Naive thymus-derived CD4-positive, alpha-beta T cell (primary cell): Measurements from ENCODE around the gene IRAK3. TPM values are rescaled to one million over a fixed set of nuclear protein-coding genes. Genes with fewer than 3 reads are reported as not detected.
A peak's percentile ranks its signal among the peaks of the same experiment; 100 is the strongest.
"Not testable (repeated sequence)": the region's sequence is repeated elsewhere in the genome, so short reads cannot be mapped to it uniquely, and the experiment has no call there.

Experiments
- ATAC-seq: fragments of 150-1000 bp; cut with Tn5 transposase; 2 replicates; pipeline ENCODE4 v1.10.0; 2021; ENCODE audit warnings: mild to moderate bottlenecking, moderate library complexity
- CTCF ChIA-PET: fragments of 350-600 bp; sonication (Branson Sonifier 250); formaldehyde crosslinking; loops from one replicate; lab custom pipeline; 2021; ENCODE audit warnings: antibody characterized with exemption; lab: Charles Lee
- POLR2A ChIA-PET: fragments of 350-600 bp; sonication (Branson Sonifier 250); formaldehyde crosslinking; loops from one replicate; lab custom pipeline; 2021; ENCODE audit warnings: antibody characterized with exemption, inconsistent platforms; lab: Charles Lee
- DNase-seq, 9 donors: peaks; one replicate each; pipeline versions ENCODE4 v3.0.0 to v3.0.0-alpha.2; 2020 to 2022; ENCODE audit warnings: mixed read lengths in 1 of 9
- H3K27ac ChIP-seq: one replicate; pipeline ENCODE4 v1.7.0; 2013; ENCODE audit warnings: mild to moderate bottlenecking, low read depth, low read length, moderate library complexity
- H3K27me3 ChIP-seq, 2 donors: one replicate each; pipeline ENCODE4 v1.7.0; 2013; ENCODE audit warnings: low read length in 2 of 2, mild to moderate bottlenecking in 2 of 2, moderate library complexity in 2 of 2; ENCODE audit not compliant: control insufficient read depth in 2 of 2, insufficient read depth in 2 of 2
- H3K36me3 ChIP-seq, 3 experiments: 1 replicate in 2 of 3; 2 replicates in 1 of 3; pipeline ENCODE4 v1.7.0; 2013; ENCODE audit warnings: low read length in 3 of 3, mild to moderate bottlenecking in 3 of 3, moderate library complexity in 1 of 3; ENCODE audit not compliant: insufficient read depth in 3 of 3, control insufficient read depth in 2 of 3
- H3K4me1 ChIP-seq, 2 donors: one replicate each; pipeline ENCODE4 v1.7.0; 2013; ENCODE audit warnings: low read length in 2 of 2, mild to moderate bottlenecking in 2 of 2, moderate library complexity in 1 of 2; ENCODE audit not compliant: control insufficient read depth in 2 of 2, insufficient read depth in 2 of 2
- H3K4me3 ChIP-seq: 2 replicates; pipeline ENCODE4 v1.7.0; 2013; ENCODE audit warnings: mild to moderate bottlenecking, low read length
- H3K9me3 ChIP-seq, 3 experiments: 1 replicate in 2 of 3; 2 replicates in 1 of 3; pipeline ENCODE4 v1.7.0; 2013; ENCODE audit warnings: low read length in 3 of 3; ENCODE audit not compliant: control insufficient read depth in 2 of 3
- H3K27ac Mint-ChIP-seq, 9 donors: one replicate each; pipeline ENCODE4 v1.8.0; 2020 to 2022; ENCODE audit warnings: mixed read lengths in 9 of 9, mild to moderate bottlenecking in 8 of 9, moderate library complexity in 5 of 9, inconsistent platforms in 2 of 9
- H3K27me3 Mint-ChIP-seq, 5 donors: one replicate each; pipeline ENCODE4 v1.8.0; 2021 to 2022; ENCODE audit warnings: mixed read lengths in 5 of 5, mild to moderate bottlenecking in 1 of 5
- H3K36me3 Mint-ChIP-seq, 5 donors: one replicate each; pipeline ENCODE4 v1.8.0; 2020 to 2022; ENCODE audit warnings: mixed read lengths in 5 of 5, mild to moderate bottlenecking in 3 of 5, inconsistent platforms in 1 of 5
- H3K4me1 Mint-ChIP-seq, 7 donors: one replicate each; pipeline ENCODE4 v1.8.0; 2020 to 2022; ENCODE audit warnings: mixed read lengths in 7 of 7, mild to moderate bottlenecking in 3 of 7, inconsistent platforms in 1 of 7
- H3K4me3 Mint-ChIP-seq, 10 donors: one replicate each; pipeline ENCODE4 v1.8.0; 2020 to 2022; ENCODE audit warnings: mild to moderate bottlenecking in 10 of 10, mixed read lengths in 10 of 10, moderate library complexity in 6 of 10, inconsistent platforms in 2 of 10
- H3K9me3 Mint-ChIP-seq, 11 donors: one replicate each; pipeline ENCODE4 v1.8.0; 2020 to 2022; ENCODE audit warnings: mixed read lengths in 11 of 11, mild to moderate bottlenecking in 4 of 11, inconsistent platforms in 1 of 11, moderate library complexity in 1 of 11
- intact Hi-C, 2 donors: fragments of 100-400 bp; cut with micrococcal nuclease; formaldehyde crosslinking; loops; one replicate each; pipeline ENCODE4 v1.15.1; 2023
- polyA plus RNA-seq, 2 donors: library from polyadenylated mRNA; unstranded; fragments of 300-500 nt; fragmentation: Illumina TruSeq; gene quantifications; one replicate each; pipeline ENCODE4 v1.2.3, GENCODE V29; 2021
- total RNA-seq, 6 experiments: library from RNA in 5 of 6; stranded (reverse) in 5 of 6; gene quantifications; 1 replicate in 5 of 6; 2 replicates in 1 of 6; pipeline ENCODE4 v1.2.3 and lab custom pipeline; 2021 to 2026

IRAK3 gene
- total and polyA plus RNA-seq, 7 experiments from 2014 or later: 0.19 to 28.8 (median 1.9) TPM; not detected in 2

DNA sequence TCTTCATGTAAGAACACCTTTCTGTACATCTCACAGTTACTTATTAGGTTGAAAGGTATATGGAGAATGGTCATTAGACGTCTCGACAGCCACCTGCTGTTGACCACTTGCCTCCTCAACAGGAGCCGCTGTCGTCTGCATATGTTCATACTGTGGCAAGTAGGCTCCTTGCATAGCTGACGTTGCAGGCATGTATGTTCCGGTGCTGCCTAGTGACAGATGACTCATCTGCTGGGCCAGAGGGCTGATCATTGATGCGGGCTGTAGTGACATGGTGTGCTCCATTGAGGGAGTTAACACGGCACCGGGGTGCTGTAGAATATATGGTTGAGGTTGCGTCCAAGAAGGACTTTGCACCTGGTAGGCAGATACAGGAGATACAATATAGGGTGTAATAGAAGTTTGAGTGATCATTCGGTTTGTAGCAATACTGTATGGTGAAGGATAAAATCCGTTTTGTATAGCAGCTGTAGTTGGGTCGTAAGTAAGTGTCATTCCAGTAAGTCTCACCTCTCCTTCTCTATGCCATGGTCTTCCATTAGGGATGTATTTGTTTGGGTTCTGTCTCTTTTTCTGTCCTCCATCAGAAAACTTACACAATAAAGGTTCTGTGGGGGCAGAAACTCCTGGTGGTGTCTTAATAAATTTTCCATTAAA is 45.2 kb downstream of the IRAK3 start:
- H3K4me1 ChIP-seq, H3K36me3 Mint-ChIP-seq, H3K9me3 Mint-ChIP-seq, H3K4me1 Mint-ChIP-seq, H3K27me3 ChIP-seq, H3K9me3 ChIP-seq, POLR2A ChIA-PET, H3K4me3 ChIP-seq, H3K27ac Mint-ChIP-seq, H3K36me3 ChIP-seq, H3K27ac ChIP-seq: not testable (repeated sequence)
- intact Hi-C loops: loop anchor here (2.0 to 5.0 kb wide), 2 partner anchors 65 to 67 kb away; partner anchors contain the start of gene TMBIM4 (in 2 of the 2)
- peaks cover 26 to 52% (median 29%) of the 10 kb centered on the region in 5 donors for H3K27me3 Mint-ChIP-seq
- CTCF ChIA-PET: interaction anchor here (1.6 kb wide), 1 partner anchor 19 kb away, joined by 3 read pairs; no protein-coding TSS in a partner anchor
- H3K4me3 Mint-ChIP-seq: peak overlapping the region; percentile 40 to 83 (median 54)
- ATAC-seq (peak; percentile 85), DNase-seq (peak in 7 of 9 donors; percentile 2 to 37 (median 21))

DNA sequence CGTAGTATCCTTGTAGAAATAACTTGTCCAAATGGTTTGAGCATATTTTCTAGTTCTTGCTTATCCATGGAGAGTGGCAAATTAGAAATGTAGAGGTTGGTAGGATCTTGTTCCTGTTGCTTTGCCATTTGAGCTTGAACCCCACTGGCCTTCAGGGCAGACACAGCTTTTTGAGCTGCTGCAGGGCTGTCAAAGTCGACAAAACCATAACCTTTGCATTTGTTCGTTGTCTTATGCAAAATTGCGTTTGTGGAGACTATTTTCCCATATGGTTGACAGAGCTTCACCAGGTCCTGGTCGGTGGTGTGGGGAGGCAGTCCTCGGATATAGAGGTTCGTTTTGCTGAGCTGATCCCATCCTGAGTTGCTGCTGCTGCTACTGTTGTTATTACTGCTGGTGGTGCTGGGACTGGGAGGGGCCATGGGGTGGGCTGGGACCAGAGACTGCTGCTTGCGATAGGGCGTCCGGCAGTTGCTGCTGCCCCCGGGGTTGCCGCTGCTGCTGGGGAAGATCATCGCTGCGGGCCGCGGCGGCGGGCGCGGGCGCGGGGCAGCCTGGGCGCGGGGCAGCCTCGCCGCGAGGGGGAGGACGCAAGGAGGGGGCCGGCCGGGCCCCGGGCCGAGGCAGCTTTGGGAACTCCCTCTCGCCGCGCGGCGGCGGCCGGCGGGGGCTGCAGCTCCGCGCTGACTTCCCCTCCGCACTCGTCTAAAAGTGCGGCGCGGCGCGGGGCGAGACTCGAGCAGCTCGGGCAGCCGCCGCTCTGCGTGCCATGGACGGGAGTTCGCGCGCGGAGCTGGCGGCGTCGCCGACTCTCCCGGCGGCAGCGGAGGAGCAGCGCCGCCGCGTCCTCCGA is 46.0 kb downstream of the IRAK3 start:
- H3K4me1 Mint-ChIP-seq, H3K9me3 ChIP-seq, H3K36me3 Mint-ChIP-seq, H3K9me3 Mint-ChIP-seq, H3K27me3 ChIP-seq, H3K36me3 ChIP-seq, H3K27ac ChIP-seq, H3K4me1 ChIP-seq, POLR2A ChIA-PET, H3K27ac Mint-ChIP-seq, H3K4me3 ChIP-seq: not testable (repeated sequence)
- peaks cover 28 to 54% (median 32%) of the 10 kb centered on the region in 5 donors for H3K27me3 Mint-ChIP-seq
- ATAC-seq (peak; percentile 80), DNase-seq (peak in 8 of 9 donors; percentile 4 to 44 (median 19))
- CTCF ChIA-PET: interaction anchor here (0.7 to 1.6 kb wide), 2 partner anchors 20 to 45 kb away, joined by 3 read pairs; no protein-coding TSS in a partner anchor
- intact Hi-C loops: loop anchor here (2.0 to 5.0 kb wide), 3 partner anchors 43 to 68 kb away; partner anchors contain the start of gene TMBIM4 (in 2 of the 2)
- H3K4me3 Mint-ChIP-seq: peak overlapping the region; percentile 47 to 83 (median 66)

DNA sequence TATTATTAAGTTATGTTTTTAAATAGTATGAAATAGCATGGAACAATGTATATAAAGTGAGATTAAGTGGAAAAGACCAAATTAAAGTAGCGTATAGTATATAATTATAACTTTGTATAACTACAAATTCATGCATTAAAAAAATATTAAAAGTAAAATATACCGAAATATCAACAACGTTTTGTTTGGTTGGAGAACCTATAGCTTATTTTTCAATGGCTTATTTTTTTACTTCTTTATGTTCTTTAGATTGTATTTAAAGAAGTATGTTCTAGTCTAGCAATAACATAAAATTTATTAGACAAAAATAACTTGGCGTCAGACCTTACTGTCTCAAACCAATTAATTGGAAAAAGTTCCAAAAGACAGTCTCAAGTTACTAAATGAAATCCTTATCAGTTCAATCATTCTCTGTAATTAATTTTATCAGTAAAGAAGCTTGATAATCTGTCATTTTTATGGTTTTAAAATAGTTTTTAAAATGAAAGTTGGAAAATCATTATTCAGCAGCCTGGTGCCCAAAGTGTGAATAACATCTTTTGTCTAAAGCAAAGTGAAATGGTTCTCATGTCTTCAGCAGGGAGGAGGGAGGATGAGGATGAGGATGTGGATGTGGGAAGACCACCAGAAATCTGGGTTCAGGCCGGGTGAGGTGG is 46.7 kb downstream of the IRAK3 start:
- Mint-ChIP-seq H3K4me1 (peaks cover 0 to 9% (median 4%) of the 10 kb centered on the region in 7 donors), H3K9me3 (peaks cover 0 to 5% (median 0%) of the 10 kb centered on the region in 11 donors), H3K27me3 (peaks cover 29 to 55% (median 33%) of the 10 kb centered on the region in 5 donors), H3K4me3 (peak overlapping the region in 9 of 10 donors; percentile 37 to 74 (median 53)), H3K36me3 (peaks cover 0 to 4% (median 0%) of the 10 kb centered on the region in 5 donors), H3K27ac (no peak overlapping the region)
- Histone ChIP-seq H3K36me3 (no peaks in the 10 kb centered on the region), H3K27me3 (peaks cover 0 to 6% of the 10 kb centered on the region in 2 donors), H3K27ac (no peak overlapping the region), H3K9me3 (no peaks in the 10 kb centered on the region), H3K4me1 (no peaks in the 10 kb centered on the region), H3K4me3 (no peak overlapping the region)
- DNase-seq (no peak), ATAC-seq (no peak)
- intact Hi-C loops: loop anchor here (2.0 to 5.0 kb wide), 2 partner anchors 43 to 67 kb away; partner anchors contain the start of gene TMBIM4 (in 1 of the 2)
- ChIA-PET POLR2A (no interaction called here), CTCF (interaction anchor here (0.7 kb wide), 1 partner anchor 46 kb away, joined by 3 read pairs; no protein-coding TSS in a partner anchor)

GRCh38 chr12:66236282-66236675 is 47.3 kb downstream of the IRAK3 start:
- H3K4me1 ChIP-seq, CTCF ChIA-PET, ATAC-seq, H3K27ac ChIP-seq, H3K36me3 Mint-ChIP-seq, H3K4me3 ChIP-seq, H3K27ac Mint-ChIP-seq, POLR2A ChIA-PET, H3K9me3 ChIP-seq, DNase-seq, H3K9me3 Mint-ChIP-seq, H3K36me3 ChIP-seq, H3K4me1 Mint-ChIP-seq, H3K27me3 ChIP-seq: not testable (repeated sequence)
- intact Hi-C loops: loop anchor here in 1 of 2 donors (5.0 kb wide), 1 partner anchor 44 kb away; no protein-coding TSS in a partner anchor
- peak overlapping the region in 8 of 10 donors; percentile 30 to 74 (median 44) for H3K4me3 Mint-ChIP-seq
- peaks cover 29 to 57% (median 38%) of the 10 kb centered on the region in 5 donors for H3K27me3 Mint-ChIP-seq

DNA sequence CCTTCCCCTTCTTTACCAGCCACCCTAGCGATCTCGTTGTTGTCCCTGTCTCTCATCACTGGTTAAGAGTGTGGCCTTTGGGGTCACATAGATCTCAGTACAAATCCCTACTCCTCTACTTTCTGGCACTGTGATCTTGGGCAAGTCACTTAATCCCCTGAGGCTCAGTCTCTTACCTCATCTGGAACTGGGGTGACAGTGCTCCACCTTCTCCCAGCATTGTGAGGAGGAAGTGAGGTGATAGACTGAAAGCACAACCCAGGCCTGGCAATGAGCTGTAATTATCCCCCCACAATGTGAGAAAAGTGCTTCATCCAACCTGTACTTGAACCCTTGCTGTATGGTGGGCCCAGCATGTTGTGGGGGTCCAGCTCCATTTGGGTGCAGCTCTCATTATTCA is 48.0 kb downstream of the IRAK3 start:
- intact Hi-C loops: loop anchor here in 1 of 2 donors (5.0 kb wide), 1 partner anchor 45 kb away; no protein-coding TSS in a partner anchor

More for the DNA sequence above, 48.0 kb downstream of the IRAK3 start:
- Mint-ChIP-seq H3K9me3 (peaks cover 0 to 5% (median 0%) of the 10 kb centered on the region in 11 donors), H3K36me3 (peaks cover 0 to 4% (median 0%) of the 10 kb centered on the region in 5 donors), H3K4me3 (peak overlapping the region in 7 of 10 donors; percentile 2 to 50 (median 34)), H3K4me1 (peaks cover 0 to 9% (median 4%) of the 10 kb centered on the region in 7 donors), H3K27ac (no peak overlapping the region), H3K27me3 (peaks cover 29 to 59% (median 37%) of the 10 kb centered on the region in 5 donors)
- DNase-seq: no peak
- Histone ChIP-seq H3K9me3 (no peaks in the 10 kb centered on the region), H3K4me1 (no peaks in the 10 kb centered on the region), H3K27me3 (peaks cover 0 to 6% of the 10 kb centered on the region in 2 donors), H3K36me3 (no peaks in the 10 kb centered on the region), H3K4me3 (no peak overlapping the region), H3K27ac (no peak overlapping the region)
- ChIA-PET POLR2A (no interaction called here), CTCF (no interaction called here)
- ATAC-seq: no peak
